ENCODE data around the gene SYMPK. TPM values are rescaled to one million over a fixed set of nuclear protein-coding genes. Genes with fewer than 3 reads are reported as not detected.

Gene SYMPK
- total RNA-seq, 1 donor from 2014 or later: 70.0 TPM

GRCh38 chr19:45814851-45815480 lies 48.0 kb downstream of the SYMPK start, which contains the start of gene RSPH6A:
Gene RSPH6A (minus strand): TSS chr19:45815308. CDS start chr19:45815176, 132 bp downstream.
- Histone ChIP-seq H3K36me3 (ENCODE audit: insufficient read depth, low read length) (no peaks in the 10 kb centered on the region), H3K9me3 (ENCODE audit: insufficient read depth, low read depth, low read length) (no peaks in the 10 kb centered on the region), H3K4me2 (ENCODE audit: low read length) (peak within 1 kb of the TSS; percentile 55), H3K79me2 (ENCODE audit: insufficient read depth, low read length) (no peaks in the 10 kb centered on the region), H3K9ac (ENCODE audit: low read length) (no peak within 1 kb of the TSS), H3K4me3 (ENCODE audit: insufficient read depth, low read depth, low read length) (no peak within 1 kb of the TSS), H4K20me1 (ENCODE audit: insufficient read depth, low read length) (peaks cover 12% of the 10 kb centered on the region), H3K27me3 (ENCODE audit: insufficient read depth, low read length) (no peaks in the 10 kb centered on the region), H3K27ac (ENCODE audit: low read depth, low read length) (no peak within 1 kb of the TSS), H3K4me1 (ENCODE audit: insufficient read depth, low read length) (peaks cover 8% of the 10 kb centered on the region), H2AFZ (ENCODE audit: low read depth, low read length) (no peak within 1 kb of the TSS)
- TF ChIP-seq CTCF (IDR thresholded peaks at IDR 0.05; ENCODE audit: insufficient read depth, low read depth, low read length): no peak
- no peak for TF ChIP-seq EZH2 (IDR thresholded peaks at IDR 0.05; ENCODE audit: insufficient read depth, low read length)
- Mint-ChIP-seq H3K9me3 (ENCODE audit: unreplicated experiment) (no peaks in the 10 kb centered on the region), H3K36me3 (ENCODE audit: low read depth, unreplicated experiment) (peaks cover 2% of the 10 kb centered on the region), H3K4me3 (ENCODE audit: unreplicated experiment) (peak within 1 kb of the TSS; percentile 82), H3K27me3 (ENCODE audit: low read depth, unreplicated experiment) (no peaks in the 10 kb centered on the region), H3K4me1 (ENCODE audit: low read depth, unreplicated experiment) (peaks cover 4% of the 10 kb centered on the region), H3K27ac (ENCODE audit: unreplicated experiment) (no peak within 1 kb of the TSS)
- DNase-seq (ENCODE audit: low read depth): no peak
- no peak for FAIRE-seq

- Histone ChIP-seq H2AFZ (ENCODE audit: low read depth, low read length) (no peak overlapping the region), H3K27me3 (ENCODE audit: insufficient read depth, low read length) (no peaks in the 10 kb centered on the region), H4K20me1 (ENCODE audit: insufficient read depth, low read length) (peaks cover 12% of the 10 kb centered on the region), H3K36me3 (ENCODE audit: insufficient read depth, low read length) (no peaks in the 10 kb centered on the region), H3K4me3 (ENCODE audit: insufficient read depth, low read depth, low read length) (no peak overlapping the region), H3K4me1 (ENCODE audit: insufficient read depth, low read length) (peaks cover 13% of the 10 kb centered on the region), H3K27ac (ENCODE audit: low read depth, low read length) (no peak overlapping the region), H3K9ac (ENCODE audit: low read length) (no peak overlapping the region), H3K9me3 (ENCODE audit: insufficient read depth, low read depth, low read length) (no peaks in the 10 kb centered on the region), H3K79me2 (ENCODE audit: insufficient read depth, low read length) (no peaks in the 10 kb centered on the region), H3K4me2 (ENCODE audit: low read length) (no peak overlapping the region)
- Mint-ChIP-seq H3K4me3 (ENCODE audit: unreplicated experiment) (peak overlapping the region; percentile 35), H3K9me3 (ENCODE audit: unreplicated experiment) (no peaks in the 10 kb centered on the region), H3K27me3 (ENCODE audit: low read depth, unreplicated experiment) (no peaks in the 10 kb centered on the region), H3K4me1 (ENCODE audit: low read depth, unreplicated experiment) (peaks cover 10% of the 10 kb centered on the region), H3K27ac (ENCODE audit: unreplicated experiment) (no peak overlapping the region), H3K36me3 (ENCODE audit: low read depth, unreplicated experiment) (peaks cover 2% of the 10 kb centered on the region)
- no peak for DNase-seq (ENCODE audit: low read depth)
- no peak for FAIRE-seq
- TF ChIP-seq CTCF (IDR thresholded peaks at IDR 0.05; ENCODE audit: insufficient read depth, low read depth, low read length) (no peak), EZH2 (IDR thresholded peaks at IDR 0.05; ENCODE audit: insufficient read depth, low read length) (no peak)
Observed at GRCh38 chr19:45814166-45814780, 48.7 kb downstream of the SYMPK start.

- no peak overlapping the region for H2AFZ ChIP-seq (ENCODE audit: low read depth, low read length)
- no peak overlapping the region for H3K4me3 ChIP-seq (ENCODE audit: insufficient read depth, low read depth, low read length)
- FAIRE-seq (no peak), DNase-seq (ENCODE audit: low read depth) (no peak)
- TF ChIP-seq EZH2 (IDR thresholded peaks at IDR 0.05; ENCODE audit: insufficient read depth, low read length) (no peak), CTCF (IDR thresholded peaks at IDR 0.05; ENCODE audit: insufficient read depth, low read depth, low read length) (no peak)
- H3K27ac ChIP-seq (ENCODE audit: low read depth, low read length): no peak overlapping the region
- H3K79me2 ChIP-seq (ENCODE audit: insufficient read depth, low read length): no peaks in the 10 kb centered on the region
- peaks cover 2% of the 10 kb centered on the region for H3K36me3 Mint-ChIP-seq (ENCODE audit: low read depth, unreplicated experiment)
- peak overlapping the region; percentile 40 for H3K4me3 Mint-ChIP-seq (ENCODE audit: unreplicated experiment)
- no peaks in the 10 kb centered on the region for H3K9me3 Mint-ChIP-seq (ENCODE audit: unreplicated experiment)
- H3K9ac ChIP-seq (ENCODE audit: low read length): no peak overlapping the region
- H3K36me3 ChIP-seq (ENCODE audit: insufficient read depth, low read length): no peaks in the 10 kb centered on the region
- H3K27me3 ChIP-seq (ENCODE audit: insufficient read depth, low read length): no peaks in the 10 kb centered on the region
- H3K27ac Mint-ChIP-seq (ENCODE audit: unreplicated experiment): no peak overlapping the region
- peaks cover 13% of the 10 kb centered on the region for H3K4me1 ChIP-seq (ENCODE audit: insufficient read depth, low read length)
- no peak overlapping the region for H3K4me2 ChIP-seq (ENCODE audit: low read length)
- H3K9me3 ChIP-seq (ENCODE audit: insufficient read depth, low read depth, low read length): no peaks in the 10 kb centered on the region
- peaks cover 3% of the 10 kb centered on the region for H4K20me1 ChIP-seq (ENCODE audit: insufficient read depth, low read length)
- H3K4me1 Mint-ChIP-seq (ENCODE audit: low read depth, unreplicated experiment): peaks cover 11% of the 10 kb centered on the region
- no peaks in the 10 kb centered on the region for H3K27me3 Mint-ChIP-seq (ENCODE audit: low read depth, unreplicated experiment)
Observed at GRCh38 chr19:45812297-45812696, 50.6 kb downstream of the SYMPK start.
